ENCODE data around the gene TLCD5.

TLCD5 gene

DNA sequence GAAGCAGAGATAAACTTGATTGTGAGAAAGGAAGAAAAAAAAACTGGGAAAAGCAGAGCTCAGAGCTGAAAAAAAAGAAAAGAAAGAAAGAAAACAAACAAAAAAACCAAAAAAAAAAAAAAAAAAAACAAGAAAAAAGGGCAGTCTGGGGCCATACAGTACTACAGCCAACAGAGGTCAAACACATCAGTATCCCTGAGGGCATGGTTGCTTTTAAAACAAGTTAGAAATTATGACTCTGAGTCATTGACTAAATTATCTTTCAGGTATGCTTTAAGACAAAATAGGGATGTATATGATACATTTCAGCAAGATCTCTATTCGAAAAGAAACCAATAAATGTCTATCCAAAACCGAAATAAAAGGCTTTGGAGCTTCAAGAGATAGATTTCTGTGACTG, 37.1 kb upstream of the TLCD5 start:
- no peak overlapping the region for H3K27ac ChIP-seq
- TF ChIP-seq, protein P1, sequence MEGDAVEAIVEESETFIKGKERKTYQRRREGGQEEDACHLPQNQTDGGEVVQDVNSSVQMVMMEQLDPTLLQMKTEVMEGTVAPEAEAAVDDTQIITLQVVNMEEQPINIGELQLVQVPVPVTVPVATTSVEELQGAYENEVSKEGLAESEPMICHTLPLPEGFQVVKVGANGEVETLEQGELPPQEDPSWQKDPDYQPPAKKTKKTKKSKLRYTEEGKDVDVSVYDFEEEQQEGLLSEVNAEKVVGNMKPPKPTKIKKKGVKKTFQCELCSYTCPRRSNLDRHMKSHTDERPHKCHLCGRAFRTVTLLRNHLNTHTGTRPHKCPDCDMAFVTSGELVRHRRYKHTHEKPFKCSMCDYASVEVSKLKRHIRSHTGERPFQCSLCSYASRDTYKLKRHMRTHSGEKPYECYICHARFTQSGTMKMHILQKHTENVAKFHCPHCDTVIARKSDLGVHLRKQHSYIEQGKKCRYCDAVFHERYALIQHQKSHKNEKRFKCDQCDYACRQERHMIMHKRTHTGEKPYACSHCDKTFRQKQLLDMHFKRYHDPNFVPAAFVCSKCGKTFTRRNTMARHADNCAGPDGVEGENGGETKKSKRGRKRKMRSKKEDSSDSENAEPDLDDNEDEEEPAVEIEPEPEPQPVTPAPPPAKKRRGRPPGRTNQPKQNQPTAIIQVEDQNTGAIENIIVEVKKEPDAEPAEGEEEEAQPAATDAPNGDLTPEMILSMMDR (conservative IDR thresholded peaks at IDR 0.05), result no peak

DNA sequence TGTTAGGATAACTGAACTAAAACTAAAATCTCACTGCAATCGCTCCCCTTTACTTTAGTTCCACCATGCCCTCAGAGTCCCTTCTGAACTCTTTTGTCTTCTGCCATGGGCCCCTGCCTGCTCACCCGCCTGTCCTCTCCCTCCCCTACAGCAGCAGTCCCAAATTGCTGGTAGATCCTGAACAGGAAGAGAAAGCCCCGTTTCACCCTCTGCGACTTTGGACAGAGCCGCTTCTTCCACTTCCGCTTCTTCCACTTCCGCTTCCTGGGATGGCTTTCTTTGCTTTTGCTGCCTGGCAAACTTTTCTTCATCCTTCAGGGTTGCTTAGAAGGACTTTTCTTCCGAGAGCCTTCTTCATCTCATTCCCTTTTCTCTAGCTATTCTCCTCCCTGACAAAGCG, 35.7 kb upstream of the TLCD5 start:
- H3K27ac ChIP-seq, result no peak overlapping the region
- TF ChIP-seq, protein P1 (conservative IDR thresholded peaks at IDR 0.05), result no peak

DNA sequence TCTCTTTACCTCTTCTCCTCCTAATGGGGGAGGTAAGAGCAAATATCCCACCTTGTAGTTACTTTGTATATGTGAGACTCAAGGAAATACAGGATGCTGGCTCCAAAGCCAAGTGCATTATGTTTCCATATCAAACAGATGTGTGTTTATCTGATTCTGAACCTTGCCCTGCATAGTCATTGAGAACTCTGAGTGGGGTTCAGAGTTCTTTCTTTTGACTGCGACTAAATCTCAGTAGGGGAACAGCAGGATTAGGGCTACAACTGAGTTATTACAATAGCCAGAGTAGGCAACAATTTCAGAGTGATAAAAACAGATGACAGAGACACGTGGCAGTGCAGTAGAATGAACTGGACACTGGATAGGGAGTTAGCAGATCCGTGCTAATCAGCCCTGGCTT, 34.1 kb upstream of the TLCD5 start:
- TF ChIP-seq, protein P1 (conservative IDR thresholded peaks at IDR 0.05), result no peak
- no peak overlapping the region for H3K27ac ChIP-seq

DNA sequence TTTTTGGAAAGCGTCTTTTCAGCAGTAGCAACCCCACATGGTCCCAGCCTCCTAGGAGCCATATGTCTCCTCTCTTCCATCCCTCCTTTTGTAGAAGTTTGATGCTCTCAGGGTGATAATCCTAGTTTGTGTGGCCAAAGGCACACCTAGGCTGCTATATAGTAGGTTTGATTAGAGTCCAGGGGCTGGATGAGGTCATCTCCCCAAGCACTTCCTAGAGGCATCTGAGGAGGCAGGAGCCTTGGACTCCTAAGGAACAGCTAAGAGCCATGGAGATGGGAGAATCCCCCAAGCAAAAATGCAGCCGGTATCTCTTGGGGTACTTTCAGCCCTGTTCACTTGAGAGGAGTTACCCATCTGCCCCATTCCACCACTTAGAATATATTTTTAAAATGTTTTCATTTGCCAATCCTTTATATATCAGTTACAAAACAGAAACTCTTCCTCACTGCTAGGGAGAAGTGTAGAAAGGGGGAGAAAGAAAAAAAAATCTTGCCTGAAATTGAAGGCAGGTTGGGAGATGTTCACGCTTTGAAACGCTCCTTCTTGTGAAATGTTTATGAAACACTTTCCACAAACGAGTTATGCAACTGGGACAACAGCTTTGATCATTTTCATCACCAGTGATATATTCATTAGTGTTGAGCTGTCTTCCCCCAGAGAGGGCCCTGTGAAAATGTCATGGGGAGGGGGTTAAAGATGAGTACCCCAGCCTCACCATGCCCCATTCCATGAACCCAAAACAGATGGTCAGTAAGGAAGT, 31.9 kb upstream of the TLCD5 start:
- H3K27ac ChIP-seq, result no peak overlapping the region
- TF ChIP-seq, protein P1 (conservative IDR thresholded peaks at IDR 0.05), result no peak

DNA sequence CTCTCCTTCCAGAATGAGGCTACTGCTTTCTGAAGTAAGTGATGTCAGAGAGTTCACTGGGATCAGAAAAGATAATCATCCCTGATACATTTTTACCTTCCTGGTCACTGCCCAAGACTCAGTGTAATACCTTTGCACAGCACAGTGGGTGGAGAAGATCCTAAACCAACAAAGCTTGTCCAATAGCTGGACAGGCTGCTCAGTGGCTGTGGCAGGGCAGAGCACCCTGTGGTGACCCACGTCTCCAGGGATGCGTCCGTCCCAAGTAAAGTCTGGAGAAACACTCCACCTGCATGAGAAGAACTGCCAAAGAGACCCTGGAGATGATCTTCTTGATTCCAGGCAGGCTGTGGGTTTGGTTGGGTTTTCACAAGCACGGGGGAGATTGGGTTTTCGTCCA, 31.0 kb upstream of the TLCD5 start:
- TF ChIP-seq, protein P1 (conservative IDR thresholded peaks at IDR 0.05), result no peak
- no peak overlapping the region; the same call in 1 of the 2 replicates for H3K27ac ChIP-seq

DNA sequence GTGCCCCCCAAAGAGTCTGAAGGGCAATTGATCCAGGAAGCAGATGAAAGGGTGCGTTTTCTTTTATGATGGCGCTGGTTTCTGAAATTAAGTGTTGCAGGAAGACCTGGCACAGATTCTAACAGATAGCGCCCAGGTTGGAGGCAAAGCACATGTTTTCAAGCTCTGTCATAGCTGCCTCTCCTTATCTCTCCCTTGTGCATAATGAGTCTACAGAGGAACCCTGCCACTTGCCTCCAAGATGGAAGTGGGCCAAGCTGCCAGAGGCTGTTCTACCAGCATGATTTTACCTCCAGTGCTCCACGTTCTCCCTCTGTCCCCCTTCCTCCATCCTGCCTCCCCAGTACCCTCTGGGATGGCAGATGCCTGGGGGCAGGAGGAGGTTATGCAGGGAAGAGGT, 30.0 kb upstream of the TLCD5 start:
- TF ChIP-seq, protein P1 (conservative IDR thresholded peaks at IDR 0.05), result no peak
- H3K27ac ChIP-seq, result peak overlapping the region; percentile 47

DNA sequence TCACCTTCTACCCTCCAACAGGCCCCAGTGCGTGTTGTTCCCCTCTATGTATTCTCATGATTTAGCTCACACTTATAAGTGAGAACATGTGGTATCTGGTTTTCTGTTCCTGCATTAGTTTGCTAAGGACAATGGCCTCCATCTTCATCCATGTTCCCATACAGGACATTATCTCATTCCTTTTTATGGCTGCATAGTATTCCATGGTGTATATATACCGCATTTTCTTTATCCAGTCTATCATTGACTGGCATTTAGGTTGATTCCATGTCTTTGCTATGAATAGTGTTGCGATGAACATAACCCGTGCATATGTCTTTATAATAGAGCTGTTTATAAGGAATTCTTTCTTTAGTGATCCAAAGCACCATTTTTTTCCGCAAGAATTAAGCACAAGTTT, 28.5 kb upstream of the TLCD5 start:
- TF ChIP-seq, protein P1 (conservative IDR thresholded peaks at IDR 0.05), result no peak
- H3K27ac ChIP-seq, result no peak overlapping the region
